Brain microvascular endothelial cell (primary cell): ENCODE results near the gene NCAM1.

ENCODE experiments used
- DNase-seq: peaks from one replicate; pipeline ENCODE4 v3.0.0-alpha.2; 2020
- H3K27ac ChIP-seq: fragments of 250-450 bp; sonication (Bioruptor Pico); 2 replicates; pipeline ENCODE4 v1.5.1; 2020; ENCODE audit warnings: mild to moderate bottlenecking, moderate library complexity
- H3K27me3 ChIP-seq: fragments of 250-450 bp; sonication (Bioruptor Pico); replicated peaks from 2 replicates; pipeline ENCODE4 v1.5.1; 2020; ENCODE audit warnings: mild to moderate bottlenecking
- H3K36me3 ChIP-seq: fragments of 250-450 bp; sonication (Bioruptor Pico); replicated peaks from 2 replicates; pipeline ENCODE4 v1.5.1; 2020; ENCODE audit warnings: mild to moderate bottlenecking
- H3K4me3 ChIP-seq: 2 replicates; pipeline ENCODE4 v1.5.1; 2011; ENCODE audit warnings: low read depth, mild to moderate bottlenecking, control low read depth, low read length, moderate library complexity
- in situ Hi-C: cut with HindIII; loops from 2 replicates; pipeline ENCODE4 v1.10.0; 2017; ENCODE audit warnings: low sequenced_read_pairs, low pct_ligation_motif_present
- TF ChIP-seq, protein P1 (sequence below): IDR thresholded peaks from 2 replicates; pipeline ENCODE4 v1.5.1; 2011; ENCODE audit warnings: low read depth, mild to moderate bottlenecking, moderate library complexity, low read length, control low read depth, inconsistent platforms; ENCODE audit errors: missing control alignments

Gene NCAM1

GRCh38 chr11:113147249-113147648, 186.0 kb downstream of the NCAM1 start:
- Histone ChIP-seq H3K36me3 (no peaks in the 10 kb centered on the region), H3K27me3 (no peaks in the 10 kb centered on the region), H3K4me3 (no peak overlapping the region), H3K27ac (no peak overlapping the region)
- in situ Hi-C loops, result no loop called here
- DNase-seq, result no peak
- TF ChIP-seq, protein P1, sequence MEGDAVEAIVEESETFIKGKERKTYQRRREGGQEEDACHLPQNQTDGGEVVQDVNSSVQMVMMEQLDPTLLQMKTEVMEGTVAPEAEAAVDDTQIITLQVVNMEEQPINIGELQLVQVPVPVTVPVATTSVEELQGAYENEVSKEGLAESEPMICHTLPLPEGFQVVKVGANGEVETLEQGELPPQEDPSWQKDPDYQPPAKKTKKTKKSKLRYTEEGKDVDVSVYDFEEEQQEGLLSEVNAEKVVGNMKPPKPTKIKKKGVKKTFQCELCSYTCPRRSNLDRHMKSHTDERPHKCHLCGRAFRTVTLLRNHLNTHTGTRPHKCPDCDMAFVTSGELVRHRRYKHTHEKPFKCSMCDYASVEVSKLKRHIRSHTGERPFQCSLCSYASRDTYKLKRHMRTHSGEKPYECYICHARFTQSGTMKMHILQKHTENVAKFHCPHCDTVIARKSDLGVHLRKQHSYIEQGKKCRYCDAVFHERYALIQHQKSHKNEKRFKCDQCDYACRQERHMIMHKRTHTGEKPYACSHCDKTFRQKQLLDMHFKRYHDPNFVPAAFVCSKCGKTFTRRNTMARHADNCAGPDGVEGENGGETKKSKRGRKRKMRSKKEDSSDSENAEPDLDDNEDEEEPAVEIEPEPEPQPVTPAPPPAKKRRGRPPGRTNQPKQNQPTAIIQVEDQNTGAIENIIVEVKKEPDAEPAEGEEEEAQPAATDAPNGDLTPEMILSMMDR, result no peak

- DNase-seq, result no peak
- Histone ChIP-seq H3K4me3 (no peak overlapping the region), H3K27me3 (no peaks in the 10 kb centered on the region), H3K27ac (no peak overlapping the region), H3K36me3 (no peaks in the 10 kb centered on the region)
- TF ChIP-seq, protein P1, result no peak
- in situ Hi-C loops, result no loop called here
Measured at GRCh38 chr11:113148076-113148475, 186.9 kb downstream of the NCAM1 start.

- in situ Hi-C loops, result no loop called here
- H3K27ac ChIP-seq, result no peak overlapping the region
Measured at GRCh38 chr11:113148652-113149051, 187.4 kb downstream of the NCAM1 start.

DNA sequence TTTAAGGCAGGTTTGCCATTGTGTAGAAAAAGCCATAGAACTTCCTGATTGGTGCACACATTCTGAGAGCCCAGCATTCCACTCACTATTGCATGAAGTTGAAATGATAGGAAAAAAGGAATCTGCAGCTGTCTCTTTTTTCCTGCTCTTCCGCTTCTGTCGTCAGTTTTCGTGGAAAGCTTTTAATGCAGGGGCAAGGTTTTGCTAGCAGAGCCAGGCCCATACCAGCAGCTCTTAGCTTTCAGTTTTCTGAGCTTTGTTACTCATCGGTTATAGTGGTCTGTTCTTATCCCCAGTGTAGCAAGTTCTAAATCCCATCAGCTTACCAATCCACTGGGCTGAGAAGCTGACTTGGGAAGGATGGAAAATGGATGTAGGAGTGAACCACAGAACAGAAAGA, 190.3 kb downstream of the NCAM1 start:
- no peak overlapping the region for H3K4me3 ChIP-seq
- no peak for DNase-seq
- no peaks in the 10 kb centered on the region for H3K36me3 ChIP-seq
- in situ Hi-C loops, result no loop called here
- TF ChIP-seq, protein P1, result no peak
- H3K27me3 ChIP-seq, result no peaks in the 10 kb centered on the region
- no peak overlapping the region for H3K27ac ChIP-seq

More at GRCh38 chr11:113148652-113149051, 187.4 kb downstream of the NCAM1 start:
- H3K27me3 ChIP-seq, result no peaks in the 10 kb centered on the region
- TF ChIP-seq, protein P1, result no peak
- H3K36me3 ChIP-seq, result no peaks in the 10 kb centered on the region
- DNase-seq, result no peak
- no peak overlapping the region for H3K4me3 ChIP-seq

DNA sequence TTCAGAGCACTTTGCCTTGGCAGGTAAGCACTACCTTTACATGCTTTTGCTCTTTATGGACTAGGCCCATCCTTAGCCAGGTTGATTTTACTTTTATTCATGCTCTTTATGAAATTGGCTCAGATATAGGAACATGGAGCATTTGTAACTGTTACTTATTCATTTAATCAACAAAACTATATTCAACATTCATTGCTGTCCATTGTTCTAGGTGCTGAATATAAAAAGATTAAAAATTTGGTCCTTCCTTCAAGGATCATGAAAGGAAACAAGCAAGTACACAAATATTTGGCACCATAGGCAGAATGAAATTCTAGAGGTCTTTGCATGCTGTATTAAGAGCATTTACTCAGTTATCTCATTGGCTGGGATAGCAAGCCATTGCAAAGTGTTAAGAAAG, 191.3 kb downstream of the NCAM1 start:
- TF ChIP-seq, protein P1, result no peak
- no peaks in the 10 kb centered on the region for H3K27me3 ChIP-seq
- H3K4me3 ChIP-seq, result no peak overlapping the region
- no peaks in the 10 kb centered on the region for H3K36me3 ChIP-seq
- no peak for DNase-seq
- in situ Hi-C loops, result no loop called here
- H3K27ac ChIP-seq, result no peak overlapping the region

GRCh38 chr11:113153847-113154246, 192.6 kb downstream of the NCAM1 start:
- no peak overlapping the region for H3K4me3 ChIP-seq
- no peaks in the 10 kb centered on the region for H3K36me3 ChIP-seq
- in situ Hi-C loops, result no loop called here
- TF ChIP-seq, protein P1, result no peak
- no peak for DNase-seq
- no peak overlapping the region for H3K27ac ChIP-seq
- H3K27me3 ChIP-seq, result no peaks in the 10 kb centered on the region
